GM12801 (cell line): ENCODE data around the gene HM13.

Experiments used
- TF ChIP-seq, protein P1 (sequence below): IDR thresholded peaks from one replicate; pipeline ENCODE4 v1.5.1; 2011; ENCODE audit warnings: control low read depth; ENCODE audit not compliant: insufficient read length; ENCODE audit errors: extremely low read depth

Gene HM13

DNA sequence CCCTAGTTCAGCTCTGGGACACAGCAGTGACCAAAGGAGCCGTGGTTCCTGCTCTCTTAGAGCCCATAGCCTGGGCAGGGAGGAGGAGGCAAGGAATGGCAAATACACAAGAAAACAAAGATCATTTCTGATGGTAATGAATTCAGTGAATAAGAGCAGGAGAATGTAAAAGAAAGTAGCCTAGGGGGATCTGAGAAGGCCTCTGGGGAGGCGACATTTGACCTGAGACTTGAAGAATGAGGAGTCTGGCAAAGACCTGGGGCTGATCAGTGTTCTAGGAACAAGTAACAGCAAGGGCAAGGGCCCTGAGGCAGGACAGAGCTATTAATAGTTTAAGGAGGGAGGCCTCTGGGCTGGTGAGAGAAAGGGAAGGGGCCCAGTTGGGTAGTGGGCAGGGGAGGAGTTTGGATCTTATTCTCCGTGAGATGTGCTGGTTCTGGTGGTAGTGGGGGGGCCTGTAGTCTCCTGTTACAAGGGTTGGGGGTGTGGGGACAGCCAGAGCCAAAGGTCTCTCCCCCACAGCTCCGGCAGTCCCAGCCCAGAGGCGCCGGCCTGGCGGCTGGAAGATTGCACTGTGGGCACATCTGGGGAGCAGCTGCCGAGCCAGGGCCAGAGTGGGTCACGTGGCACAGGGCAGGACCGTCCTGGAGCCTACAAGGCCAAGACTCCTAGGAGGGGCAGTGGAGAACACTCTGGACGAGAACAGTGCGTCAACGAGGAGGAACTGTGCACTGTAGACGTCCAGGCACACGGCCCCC is 81.6 kb downstream of the HM13 start:
- TF ChIP-seq, protein P1, sequence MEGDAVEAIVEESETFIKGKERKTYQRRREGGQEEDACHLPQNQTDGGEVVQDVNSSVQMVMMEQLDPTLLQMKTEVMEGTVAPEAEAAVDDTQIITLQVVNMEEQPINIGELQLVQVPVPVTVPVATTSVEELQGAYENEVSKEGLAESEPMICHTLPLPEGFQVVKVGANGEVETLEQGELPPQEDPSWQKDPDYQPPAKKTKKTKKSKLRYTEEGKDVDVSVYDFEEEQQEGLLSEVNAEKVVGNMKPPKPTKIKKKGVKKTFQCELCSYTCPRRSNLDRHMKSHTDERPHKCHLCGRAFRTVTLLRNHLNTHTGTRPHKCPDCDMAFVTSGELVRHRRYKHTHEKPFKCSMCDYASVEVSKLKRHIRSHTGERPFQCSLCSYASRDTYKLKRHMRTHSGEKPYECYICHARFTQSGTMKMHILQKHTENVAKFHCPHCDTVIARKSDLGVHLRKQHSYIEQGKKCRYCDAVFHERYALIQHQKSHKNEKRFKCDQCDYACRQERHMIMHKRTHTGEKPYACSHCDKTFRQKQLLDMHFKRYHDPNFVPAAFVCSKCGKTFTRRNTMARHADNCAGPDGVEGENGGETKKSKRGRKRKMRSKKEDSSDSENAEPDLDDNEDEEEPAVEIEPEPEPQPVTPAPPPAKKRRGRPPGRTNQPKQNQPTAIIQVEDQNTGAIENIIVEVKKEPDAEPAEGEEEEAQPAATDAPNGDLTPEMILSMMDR, result no peak

DNA sequence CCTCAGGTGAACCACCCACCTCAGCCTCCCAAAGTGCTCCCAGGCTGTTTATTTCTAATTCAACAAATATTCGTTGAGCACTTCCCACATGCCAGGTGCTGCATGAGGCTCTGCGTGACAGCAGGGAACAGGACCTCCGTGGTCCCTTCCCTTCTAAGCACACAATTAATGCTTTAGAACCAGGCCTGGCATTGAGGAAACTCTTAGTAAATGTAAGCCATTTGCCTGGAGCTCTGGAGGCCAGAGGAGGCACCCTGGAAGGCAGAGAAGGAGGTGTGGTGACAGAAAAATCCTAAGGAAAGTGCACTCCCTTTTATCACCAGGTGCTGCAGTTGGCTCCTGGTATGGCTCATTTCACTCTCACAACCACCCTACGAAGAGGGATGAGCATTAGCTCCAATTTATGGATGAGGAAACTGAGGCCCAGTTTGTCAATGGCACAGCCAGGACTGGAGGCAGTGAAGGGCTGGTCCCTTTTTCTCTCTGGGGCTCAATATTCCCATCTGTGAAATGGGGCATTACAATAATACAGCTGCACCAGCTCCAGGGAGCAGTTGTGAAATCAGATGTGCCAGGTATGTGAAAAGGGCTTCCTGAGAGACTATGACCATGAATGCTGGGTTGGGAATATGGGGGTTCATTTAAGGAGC is 82.7 kb downstream of the HM13 start:
- TF ChIP-seq, protein P1, result no peak

DNA sequence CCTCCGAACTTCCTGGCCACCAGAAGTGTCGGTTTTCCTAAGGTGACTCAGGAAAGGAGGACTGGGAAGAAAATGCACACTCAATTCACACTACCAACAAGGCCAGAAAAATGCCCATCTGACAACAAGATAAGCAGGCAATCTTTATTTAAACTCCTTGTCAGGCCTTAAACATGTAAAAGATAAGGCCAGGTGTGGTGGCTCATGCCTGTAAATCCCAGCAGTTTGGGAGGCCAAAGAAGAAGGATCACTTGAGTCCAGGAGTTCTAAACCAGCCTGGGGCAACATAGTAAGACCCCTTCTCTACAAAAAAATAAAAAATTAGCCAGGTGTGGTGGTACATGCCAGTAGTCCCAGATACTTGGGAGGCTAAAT is 83.2 kb downstream of the HM13 start:
- TF ChIP-seq, protein P1, result no peak

DNA sequence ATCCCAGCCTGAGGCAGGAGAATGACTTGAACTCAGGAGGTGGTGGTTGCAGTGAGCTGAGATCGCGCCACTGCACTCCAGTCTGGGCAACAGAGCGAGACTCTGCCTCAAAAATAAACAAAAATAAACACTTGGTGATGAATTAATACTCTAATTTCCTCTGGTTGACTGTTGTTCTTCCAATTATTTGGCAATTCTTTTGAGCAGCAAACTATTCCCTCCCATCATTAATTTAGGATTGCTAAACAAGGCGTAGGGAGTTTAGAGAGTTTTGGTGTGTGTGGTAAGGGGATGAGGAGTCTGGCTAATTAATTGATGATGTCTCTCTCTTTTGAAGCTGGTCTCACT is 88.2 kb downstream of the HM13 start:
- TF ChIP-seq, protein P1, result no peak

DNA sequence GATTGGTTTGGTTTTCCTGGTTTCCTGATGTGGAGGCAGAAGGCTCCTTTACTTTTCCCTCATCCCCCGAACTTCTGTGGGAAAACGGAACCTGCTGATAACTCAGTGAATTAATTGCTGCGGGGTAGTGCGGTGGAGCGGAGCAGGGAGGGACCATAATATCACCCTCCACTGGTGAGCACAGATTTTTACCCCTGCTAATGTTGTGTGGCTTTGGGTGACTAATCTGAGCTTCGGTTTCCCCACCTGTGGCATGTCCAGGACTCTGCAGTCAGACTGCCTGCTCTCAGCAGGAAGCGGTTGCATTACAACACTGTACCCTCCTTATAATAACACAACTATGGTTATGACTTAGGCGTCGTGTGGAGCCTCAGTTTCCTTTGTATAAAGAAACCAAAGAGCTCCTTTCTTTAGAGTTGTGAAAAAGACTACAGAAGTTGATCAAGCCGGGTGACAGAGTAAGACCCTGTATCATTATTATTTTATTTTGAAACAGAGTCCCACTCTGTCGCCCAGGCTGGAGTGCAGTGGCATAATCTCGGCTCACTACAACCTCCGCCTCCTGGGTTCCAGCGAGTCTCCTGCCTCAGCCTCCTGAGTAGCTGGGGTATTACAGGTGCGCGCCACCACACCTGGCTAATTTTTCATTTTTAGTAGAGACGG is 88.7 kb downstream of the HM13 start:
- TF ChIP-seq, protein P1, result no peak

DNA sequence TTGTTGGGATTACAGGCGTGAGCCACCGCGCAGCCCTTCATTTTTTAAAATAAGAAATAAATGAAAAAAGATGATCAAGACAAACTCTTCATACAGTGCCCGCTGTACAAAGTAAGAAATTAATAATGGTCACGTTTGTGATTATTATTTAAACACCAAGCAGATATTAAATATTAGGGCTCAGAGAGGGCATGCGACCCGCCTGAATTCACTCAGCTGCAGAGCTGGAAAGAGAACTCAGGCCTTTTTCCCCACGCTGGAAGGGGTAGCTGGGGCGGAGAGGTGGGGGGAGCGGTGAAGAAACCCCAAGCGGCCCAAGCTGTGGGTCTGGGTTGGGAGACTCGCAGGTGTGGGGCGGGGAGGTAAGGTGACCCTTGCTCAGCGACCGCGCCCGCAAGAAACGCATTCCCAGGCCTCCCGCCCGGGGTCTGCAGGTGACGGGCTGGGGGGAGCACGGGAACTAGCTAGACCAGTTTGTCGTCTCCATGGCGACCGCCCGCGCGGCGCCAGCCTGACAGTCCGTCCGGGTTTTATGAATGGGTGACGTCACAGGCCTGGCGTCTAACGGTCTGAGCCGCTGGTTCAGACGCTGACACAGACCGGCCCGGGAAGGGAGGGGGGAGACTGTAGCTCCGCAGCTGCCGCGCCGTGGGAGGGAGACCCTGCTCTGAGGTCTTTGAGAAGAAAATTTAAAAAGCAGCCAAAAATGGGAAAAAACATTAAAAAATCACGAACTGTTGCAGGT is 89.8 kb downstream of the HM13 start:
- TF ChIP-seq, protein P1, result no peak

DNA sequence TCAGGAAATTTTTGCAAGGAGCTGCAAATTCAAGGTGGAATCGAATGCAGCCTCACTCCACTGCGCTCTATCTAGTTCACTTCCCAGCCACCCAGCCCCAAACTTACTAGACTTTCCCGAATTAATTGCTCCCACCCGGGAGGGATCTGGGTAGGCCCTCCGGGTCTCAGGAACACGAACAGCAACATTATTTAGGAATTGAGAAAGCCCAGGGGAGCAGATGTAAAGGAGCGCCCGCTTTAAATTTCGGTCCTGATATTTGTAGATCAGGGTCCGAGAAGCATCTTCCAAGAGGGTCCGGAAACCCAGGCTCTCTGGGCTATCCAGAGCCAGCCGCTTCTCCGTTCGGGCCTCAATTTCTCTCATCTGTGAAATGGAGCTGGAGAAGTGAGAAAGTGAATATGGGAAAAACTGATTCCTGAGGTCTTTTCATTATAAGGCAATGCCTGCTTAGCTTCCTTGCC is 90.4 kb downstream of the HM13 start:
- TF ChIP-seq, protein P1, result no peak
